HepG2 (cell line): Measurements from ENCODE around the gene SLC6A7. TPM values are rescaled to one million over a fixed set of nuclear protein-coding genes. Genes with fewer than 3 reads are reported as not detected.

Experiments
- ATAC-seq: fragments of 200-7000 bp; cut with Tn5 transposase; 3 replicates; pipeline ENCODE4 v1.9.1; 2020; ENCODE audit warnings: mild to moderate bottlenecking, moderate library complexity
- BruUV-seq: library from RNA; stranded (reverse); fragments of 400-500 nt; replicated peaks from 2 replicates; lab custom pipeline; 2021; lab: Mats Ljungman, UMichigan
- CTCF ChIA-PET: fragments of 300-600 bp; formaldehyde crosslinking; extraction: SDS; loops from one replicate; lab custom pipeline; 2021; ENCODE audit warnings: low total read pairs, inconsistent platforms, low intra/inter-chr PET ratio; lab: Yijun Ruan, JAX
- POLR2A ChIA-PET: fragments of 350-600 bp; sonication (Branson Sonifier 250); formaldehyde crosslinking; loops from one replicate; lab custom pipeline; 2020; ENCODE audit warnings: antibody characterized with exemption, inconsistent platforms; lab: Yijun Ruan, JAX
- DNase-seq: peaks from one replicate; pipeline ENCODE4 v3.0.0-alpha.2; 2015; ENCODE audit warnings: low spot score
- FAIRE-seq: peaks from 3 replicates; lab custom pipeline; 2011; peaks lifted over from hg19 to GRCh38; lab: Jason Lieb, UNC
- H2AFZ ChIP-seq: one replicate; pipeline ENCODE4 v1.6.1; 2011; ENCODE audit warnings: low read length, inconsistent platforms
- H3K27ac ChIP-seq: fragments of 300-600 bp; 3 replicates; pipeline ENCODE4 v1.8.0; 2011; ENCODE audit warnings: mixed run types, mild to moderate bottlenecking, mixed read lengths, low read length, inconsistent platforms; ENCODE audit not compliant: insufficient read depth; ENCODE audit errors: extremely low read length
- H3K27me3 ChIP-seq, 2 experiments: fragments of 200-600 bp in 1 of 2; 2 replicates in 1 of 2; 3 replicates in 1 of 2; pipeline versions ENCODE4 v1.6.0 to v1.8.0; 2011; ENCODE audit warnings: low read length in 2 of 2, mild to moderate bottlenecking in 2 of 2, moderate library complexity in 2 of 2, inconsistent platforms in 1 of 2; ENCODE audit not compliant: insufficient read depth in 2 of 2, control insufficient read depth in 1 of 2
- H3K36me3 ChIP-seq, 2 experiments: fragments of 200-600 bp in 1 of 2; replicated peaks in 1 of 2; 2 replicates in 1 of 2; 3 replicates in 1 of 2; pipeline versions ENCODE4 v1.5.1 to v1.8.0; 2011; ENCODE audit warnings: low read length in 2 of 2, inconsistent platforms in 1 of 2; ENCODE audit not compliant: insufficient read depth in 2 of 2, control insufficient read depth in 1 of 2
- H3K4me1 ChIP-seq: 2 replicates; pipeline ENCODE4 v1.5.1; 2012; ENCODE audit warnings: low read length, inconsistent platforms; ENCODE audit not compliant: insufficient read depth
- H3K4me2 ChIP-seq: 2 replicates; pipeline ENCODE4 v1.6.0; 2011; ENCODE audit warnings: low read depth, low read length, inconsistent platforms
- H3K4me3 ChIP-seq, 3 experiments: fragments of 200-600 bp in 1 of 3; sonication (generic), shearing (Covaris generic) in 1 of 3; replicated peaks in 1 of 3; 2 replicates each; pipeline ENCODE4 v1.5.1; 2011 to 2016; ENCODE audit warnings: low read length in 3 of 3, inconsistent platforms in 2 of 3, low read depth in 2 of 3, mild to moderate bottlenecking in 2 of 3, control low read depth in 1 of 3, mixed read lengths in 1 of 3; ENCODE audit not compliant: insufficient read depth in 1 of 3
- H3K79me2 ChIP-seq: one replicate; pipeline ENCODE4 v1.6.1; 2011; ENCODE audit warnings: low read length, inconsistent platforms; ENCODE audit not compliant: insufficient read depth
- H3K9ac ChIP-seq: 2 replicates; pipeline ENCODE4 v1.6.0; 2011; ENCODE audit warnings: mild to moderate bottlenecking, low read depth, low read length, inconsistent platforms; ENCODE audit not compliant: insufficient read depth
- H3K9me3 ChIP-seq: 2 replicates; pipeline ENCODE4 v1.5.1; 2012; ENCODE audit warnings: mild to moderate bottlenecking, low read length
- H4K20me1 ChIP-seq: 2 replicates; pipeline ENCODE4 v1.6.0; 2011; ENCODE audit warnings: inconsistent platforms, mild to moderate bottlenecking, low read length, moderate library complexity; ENCODE audit not compliant: insufficient read depth
- ADNP ChIP-seq: sonication (generic); formaldehyde crosslinking; IDR thresholded peaks from 2 replicates; pipeline ENCODE4 v1.4.0; 2020; ENCODE audit warnings: missing genetic modification reagents
- AGO2 ChIP-seq: fragments of 200-400 bp; formaldehyde crosslinking; optimal IDR thresholded peaks from 2 replicates; pipeline ENCODE3; 2017; ENCODE audit warnings: mild to moderate bottlenecking, low read depth, low read length, moderate library complexity
- CHD4 ChIP-seq: fragments of 200-600 bp; sonication (generic); IDR thresholded peaks from 2 replicates; pipeline ENCODE4 v1.7.0; 2017; ENCODE audit warnings: mild to moderate bottlenecking, low read length, borderline replicate concordance
- GABPB1 ChIP-seq: IDR thresholded peaks from 2 replicates; pipeline ENCODE4 v1.6.1; 2016; ENCODE audit warnings: mild to moderate bottlenecking, missing genetic modification reagents, moderate library complexity, missing compliant biosample characterization
- HNRNPL ChIP-seq: fragments of 200-400 bp; formaldehyde crosslinking; IDR thresholded peaks from 2 replicates; pipeline ENCODE4 v1.6.1; 2017; ENCODE audit warnings: mild to moderate bottlenecking, low read depth, low read length
- HNRNPLL ChIP-seq: fragments of 200-400 bp; formaldehyde crosslinking; IDR thresholded peaks from 2 replicates; pipeline ENCODE4 v1.6.1; 2017; ENCODE audit warnings: mild to moderate bottlenecking, low read depth, low read length; ENCODE audit not compliant: poor library complexity, severe bottlenecking
- KDM1A ChIP-seq: IDR thresholded peaks from 2 replicates; pipeline ENCODE4 v1.6.1; 2016; ENCODE audit warnings: missing compliant biosample characterization
- KLF15 ChIP-seq: sonication (generic); formaldehyde crosslinking; IDR thresholded peaks from 2 replicates; pipeline ENCODE4 v1.8.1; 2023; ENCODE audit warnings: borderline replicate concordance, mild to moderate bottlenecking, inconsistent platforms, missing genetic modification reagents, mixed read lengths
- MIER2 ChIP-seq: IDR thresholded peaks from 2 replicates; pipeline ENCODE4 v1.6.1; 2016; ENCODE audit warnings: missing biosample characterization, missing genetic modification reagents
- MYC ChIP-seq: sonication (generic); formaldehyde crosslinking; IDR thresholded peaks from 2 replicates; pipeline ENCODE4 v1.9.0; 2021; ENCODE audit warnings: missing genetic modification reagents, borderline replicate concordance
- NFE2L2 ChIP-seq: fragments of 150-350 bp; IDR thresholded peaks from 2 replicates; pipeline ENCODE4 v1.6.1; 2014; ENCODE audit warnings: low read length
- RBAK ChIP-seq: sonication (generic); formaldehyde crosslinking; IDR thresholded peaks from 2 replicates; pipeline ENCODE4 v1.5.1; 2020; ENCODE audit warnings: mild to moderate bottlenecking, missing genetic modification reagents
- SIN3A ChIP-seq: IDR thresholded peaks from 2 replicates; pipeline ENCODE4 v1.6.1; 2011; ENCODE audit warnings: low read depth, mild to moderate bottlenecking, control low read depth, low read length, borderline replicate concordance
- ZMYM3 ChIP-seq: sonication (generic); formaldehyde crosslinking; IDR thresholded peaks from 2 replicates; pipeline ENCODE4 v1.5.1; 2020; ENCODE audit warnings: mild to moderate bottlenecking, missing genetic modification reagents
- ZNF629 ChIP-seq: sonication (generic); formaldehyde crosslinking; conservative IDR thresholded peaks from 2 replicates; pipeline ENCODE4 v1.5.0; 2020; ENCODE audit warnings: missing genetic modification reagents
- ZNF660 ChIP-seq: sonication (generic); formaldehyde crosslinking; IDR thresholded peaks from 2 replicates; pipeline ENCODE4 v1.5.1; 2020; ENCODE audit warnings: mild to moderate bottlenecking, low read depth, missing genetic modification reagents, borderline replicate concordance
- ZNF670 ChIP-seq: sonication (generic); formaldehyde crosslinking; IDR thresholded peaks from 2 replicates; pipeline ENCODE4 v1.8.0; 2022; ENCODE audit warnings: mild to moderate bottlenecking, missing genetic modification reagents, borderline replicate concordance
- WGBS: methylation state at CpG from one replicate; pipeline ENCODE4 v1.1.6; 2017; ENCODE audit warnings: low lambda C conversion rate; 5-methylcytosine and 5-hydroxymethylcytosine counted together
- in situ Hi-C: cut with HindIII; loops from 2 replicates; pipeline ENCODE4 v1.10.0; 2017; ENCODE audit warnings: low pct_unique_long_range_greater_than_20kb; ENCODE audit not compliant: extremely low pct_ligation_motif_present
- intact Hi-C: fragments of 100-400 bp; cut with micrococcal nuclease; formaldehyde crosslinking; loops from one replicate; pipeline ENCODE4 v1.10.0; 2022; ENCODE audit not compliant: unreplicated experiment
- polyA plus RNA-seq, 8 experiments: library from polyadenylated mRNA; depleted of rRNA in 3 of 8; stranded (reverse) in 7 of 8; unstranded in 1 of 8; fragments of >200 nt; fragmentation: Illumina TruSeq in 4 of 8; extraction: Trizol in 4 of 8; gene quantifications; 2 replicates each; pipeline versions ENCODE4 v1.2.1 to v1.2.3, GENCODE V29; 2011 to 2016; ENCODE audit warnings: low read depth in 4 of 8, missing spikeins in 1 of 8, mixed read lengths in 1 of 8; ENCODE audit not compliant: insufficient read depth in 1 of 8
- total RNA-seq, 5 experiments: library from RNA; depleted of rRNA; stranded (reverse); fragments of >200 nt; fragmentation: Illumina TruSeq; extraction: Trizol; gene quantifications; 2 replicates each; pipeline ENCODE4 v1.2.3, GENCODE V29; 2016; ENCODE audit warnings: low read depth in 1 of 5
- TF ChIP-seq, protein P1 (sequence below): sonication (generic); formaldehyde crosslinking; IDR thresholded peaks from 2 replicates; pipeline ENCODE4 v1.5.1; 2020; ENCODE audit warnings: missing genetic modification reagents, mild to moderate bottlenecking, borderline replicate concordance
- TF ChIP-seq, protein P2 (sequence below): sonication (generic); formaldehyde crosslinking; IDR thresholded peaks from 2 replicates; pipeline ENCODE4 v1.5.1; 2020; ENCODE audit warnings: mild to moderate bottlenecking, missing genetic modification reagents

Gene SLC6A7
- total and polyA plus RNA-seq, 2 of the 13 experiments (the other 11 are each of a cell fraction or from before 2014, with no cell fraction given), result not detected

DNA sequence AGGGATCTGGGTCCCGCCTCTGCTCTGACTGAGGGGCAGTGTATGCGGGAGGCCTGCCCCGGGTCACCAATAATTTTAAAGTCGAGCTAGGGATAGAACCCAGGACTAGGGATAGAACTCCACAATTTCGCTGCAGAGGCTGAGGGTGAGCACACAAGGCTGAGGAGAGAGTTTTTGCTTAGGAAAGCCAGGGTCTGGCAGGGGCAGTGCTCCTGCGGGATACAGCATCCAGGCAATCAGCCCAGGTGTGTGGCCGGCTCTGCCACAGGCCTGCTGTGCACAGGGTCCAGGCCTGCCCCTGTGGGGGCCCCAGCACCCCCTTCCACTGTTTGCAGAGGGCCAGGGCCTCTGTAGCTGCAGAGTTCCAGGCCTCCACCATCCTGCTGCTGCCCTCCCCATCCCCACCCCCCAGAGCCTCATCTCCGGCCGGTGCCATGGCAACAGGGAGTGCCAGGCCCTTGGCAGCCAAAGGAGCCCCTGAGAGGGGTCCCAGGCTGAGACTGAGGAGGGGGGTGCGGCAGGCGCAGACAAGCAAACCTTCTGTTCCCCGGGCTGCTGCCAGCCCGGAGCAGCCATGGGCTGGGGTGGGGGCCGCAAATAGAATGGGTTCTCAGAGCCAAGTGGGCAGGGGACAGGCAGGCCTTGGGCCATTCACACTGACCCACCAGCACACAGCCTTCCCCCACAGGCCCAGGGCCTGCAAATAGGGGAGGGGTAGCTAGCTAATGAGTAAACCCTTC is 42.8 kb upstream of the SLC6A7 start (continued):
- 0 out of 2 replicates have a peak, but pooled peaks have one; percentile 16 for TF ChIP-seq GABPB1 (CRISPR knock-in tag)
- no peak for TF ChIP-seq NFE2L2
- TF ChIP-seq SIN3A, result no peak
- TF ChIP-seq AGO2, result peak; percentile 53
- no peak for TF ChIP-seq ZNF660 (CRISPR knock-in tag)
- peak; percentile 33 for TF ChIP-seq HNRNPLL
- TF ChIP-seq KLF15 (CRISPR knock-in tag), result no peak
- TF ChIP-seq, protein P1, sequence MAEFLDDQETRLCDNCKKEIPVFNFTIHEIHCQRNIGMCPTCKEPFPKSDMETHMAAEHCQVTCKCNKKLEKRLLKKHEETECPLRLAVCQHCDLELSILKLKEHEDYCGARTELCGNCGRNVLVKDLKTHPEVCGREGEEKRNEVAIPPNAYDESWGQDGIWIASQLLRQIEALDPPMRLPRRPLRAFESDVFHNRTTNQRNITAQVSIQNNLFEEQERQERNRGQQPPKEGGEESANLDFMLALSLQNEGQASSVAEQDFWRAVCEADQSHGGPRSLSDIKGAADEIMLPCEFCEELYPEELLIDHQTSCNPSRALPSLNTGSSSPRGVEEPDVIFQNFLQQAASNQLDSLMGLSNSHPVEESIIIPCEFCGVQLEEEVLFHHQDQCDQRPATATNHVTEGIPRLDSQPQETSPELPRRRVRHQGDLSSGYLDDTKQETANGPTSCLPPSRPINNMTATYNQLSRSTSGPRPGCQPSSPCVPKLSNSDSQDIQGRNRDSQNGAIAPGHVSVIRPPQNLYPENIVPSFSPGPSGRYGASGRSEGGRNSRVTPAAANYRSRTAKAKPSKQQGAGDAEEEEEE (CRISPR knock-in tag), result no peak
- TF ChIP-seq MYC (CRISPR knock-in tag), result no peak
- peak; percentile 82 for TF ChIP-seq HNRNPL

DNA sequence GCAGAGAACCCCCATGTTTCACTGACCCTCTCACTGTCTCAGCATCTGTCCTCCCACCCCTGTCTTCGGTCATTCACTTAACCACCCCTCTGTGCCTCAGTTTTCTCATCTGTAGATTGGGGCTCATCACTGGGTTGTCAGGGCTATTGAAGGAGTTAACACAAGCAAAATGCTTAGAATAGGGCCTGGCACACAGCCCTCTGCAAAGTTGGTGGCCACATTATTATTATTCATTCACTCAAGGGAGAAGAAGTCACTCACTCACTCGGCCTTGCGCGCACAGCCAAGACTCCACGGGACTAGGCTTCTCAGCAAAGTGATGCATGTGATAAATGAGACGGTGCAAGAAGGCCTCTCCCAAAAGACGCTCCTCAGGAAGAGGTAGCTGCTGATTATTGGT is 42.2 kb upstream of the SLC6A7 start:
- in situ Hi-C loops, result no loop called here
- 61% methylated on average over 7 of the region's 7 CpGs for WGBS

More for the DNA sequence above, 42.2 kb upstream of the SLC6A7 start:
- ChIA-PET CTCF (no interaction called here), POLR2A (no interaction called here)
- peaks cover 64% of the 10 kb centered on the region for H3K4me1 ChIP-seq
- DNase-seq, result no peak
- H3K79me2 ChIP-seq, result no peaks in the 10 kb centered on the region
- H3K27me3 ChIP-seq, result peaks cover 0 to 10% of the 10 kb centered on the region in 2 experiments; a peak in 3 of 5 replicates
- H3K9ac ChIP-seq, result no peak overlapping the region
- no peak overlapping the region for H3K4me2 ChIP-seq
- no peaks in the 10 kb centered on the region for H3K9me3 ChIP-seq
- no peaks in the 10 kb centered on the region for H4K20me1 ChIP-seq
- no peak for ATAC-seq
- no peaks in the 10 kb centered on the region for H3K36me3 ChIP-seq
- FAIRE-seq, result no peak
- no peak overlapping the region for H3K4me3 ChIP-seq
- intact Hi-C loops, result loop anchor here (10.0 kb wide), 1 partner anchor 277 kb away; no protein-coding TSS in a partner anchor
- TF ChIP-seq, protein P2, sequence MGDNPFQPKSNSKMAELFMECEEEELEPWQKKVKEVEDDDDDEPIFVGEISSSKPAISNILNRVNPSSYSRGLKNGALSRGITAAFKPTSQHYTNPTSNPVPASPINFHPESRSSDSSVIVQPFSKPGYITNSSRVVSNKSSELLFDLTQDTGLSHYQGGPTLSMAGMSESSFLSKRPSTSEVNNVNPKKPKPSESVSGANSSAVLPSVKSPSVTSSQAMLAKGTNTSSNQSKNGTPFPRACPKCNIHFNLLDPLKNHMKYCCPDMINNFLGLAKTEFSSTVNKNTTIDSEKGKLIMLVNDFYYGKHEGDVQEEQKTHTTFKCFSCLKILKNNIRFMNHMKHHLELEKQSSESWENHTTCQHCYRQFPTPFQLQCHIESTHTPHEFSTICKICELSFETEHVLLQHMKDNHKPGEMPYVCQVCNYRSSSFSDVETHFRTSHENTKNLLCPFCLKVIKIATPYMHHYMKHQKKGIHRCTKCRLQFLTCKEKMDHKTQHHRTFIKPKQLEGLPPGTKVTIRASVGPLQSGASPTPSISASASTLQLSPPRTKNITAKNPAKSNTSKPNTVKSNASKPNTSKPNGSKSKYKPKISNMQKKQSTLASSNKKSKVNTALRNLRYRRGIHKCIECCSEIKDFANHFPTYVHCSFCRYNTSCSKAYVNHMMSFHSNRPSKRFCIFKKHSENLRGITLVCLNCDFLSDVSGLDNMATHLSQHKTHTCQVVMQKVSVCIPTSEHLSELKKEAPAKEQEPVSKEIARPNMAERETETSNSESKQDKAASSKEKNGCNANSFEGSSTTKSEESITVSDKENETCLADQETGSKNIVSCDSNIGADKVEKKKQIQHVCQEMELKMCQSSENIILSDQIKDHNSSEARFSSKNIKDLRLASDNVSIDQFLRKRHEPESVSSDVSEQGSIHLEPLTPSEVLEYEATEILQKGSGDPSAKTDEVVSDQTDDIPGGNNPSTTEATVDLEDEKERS, result no peak
- TF ChIP-seq ZNF670 (CRISPR knock-in tag) (no peak), ZMYM3 (0 out of 2 replicates have a peak, but pooled peaks have one; percentile 42), CHD4 (0 out of 2 replicates have a peak, but pooled peaks have one; percentile 44), ADNP (CRISPR knock-in tag) (0 out of 2 replicates have a peak, but pooled peaks have one; percentile 17), ZNF629 (CRISPR knock-in tag) (peak; percentile 94), MIER2 (CRISPR knock-in tag) (no peak), RBAK (CRISPR knock-in tag) (no peak), KDM1A (CRISPR knock-in tag) (peak; percentile 33; the same call in 1 of the 2 replicates)
- H3K27ac ChIP-seq, result no peak overlapping the region
- no TSS peak for BruUV-seq
- no peak overlapping the region for H2AFZ ChIP-seq
